ENCODE measurements around the gene NLGN3. TPM values are rescaled to one million over a fixed set of nuclear protein-coding genes. Genes with fewer than 3 reads are reported as not detected.

The NLGN3 gene
- total and polyA plus RNA-seq, 2 of the 8 experiments (the other 6 are each of a cell fraction or from before 2014, with no cell fraction given) = 12.0 to 14.8 TPM

DNA sequence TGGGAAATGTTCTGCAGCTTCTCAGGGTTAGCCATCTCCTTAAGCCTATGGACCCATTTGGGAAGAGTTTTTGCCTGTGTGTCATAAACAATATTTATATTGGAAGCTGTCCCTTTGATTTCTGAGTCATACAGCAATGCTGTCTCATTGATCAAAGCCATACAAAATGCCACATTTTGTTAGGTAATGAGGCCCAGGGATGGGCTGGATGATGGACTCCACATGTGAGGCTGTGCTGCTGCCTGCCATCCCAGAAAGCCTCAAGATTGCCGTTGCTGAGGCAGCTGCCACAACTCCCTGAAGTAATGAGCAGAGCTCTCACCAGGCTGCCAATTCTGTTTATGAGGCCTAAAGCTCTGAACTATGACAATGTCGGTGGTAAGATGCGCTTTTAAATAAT is 66.2 kb downstream of the NLGN3 start:
- Histone ChIP-seq H3K18ac (ENCODE audit: extremely low read depth, low read length) (no peak overlapping the region), H2AFZ (ENCODE audit: low read length) (no peak overlapping the region), H3K4me2 (ENCODE audit: insufficient read depth in 1 of 2, low read depth in 2 of 2, low read length in 2 of 2) (no peak overlapping the region), H3K4ac (replicated peaks; ENCODE audit: insufficient read length, low read depth, low read length) (no peak overlapping the region), H2BK5ac (ENCODE audit: low read depth, low read length) (no peak overlapping the region), H3K27ac (ENCODE audit: low read depth, low read length) (no peak overlapping the region), H3K23ac (ENCODE audit: insufficient read length) (no peak overlapping the region), H3K14ac (ENCODE audit: insufficient read length) (no peak overlapping the region), H2BK15ac (ENCODE audit: low read length) (no peak overlapping the region), H4K8ac (ENCODE audit: extremely low read depth, insufficient read depth, low read length) (no peak overlapping the region), H3K79me1 (ENCODE audit: low read depth, low read length) (no peaks in the 10 kb centered on the region), H3K56ac (replicated peaks; ENCODE audit: insufficient read length, low read depth, low read length) (no peak overlapping the region), H2BK120ac (replicated peaks; ENCODE audit: low read depth, low read length) (no peak overlapping the region), H4K5ac (ENCODE audit: insufficient read length, low read depth, low read length) (no peak overlapping the region), H2BK20ac (ENCODE audit: low read length) (no peak overlapping the region), H3K4me1 (replicated peaks in 1 of 4; ENCODE audit: control insufficient read depth in 3 of 4, insufficient read depth in 4 of 4, low read length in 3 of 4) (no peaks in the 10 kb centered on the region), H3K79me2 (ENCODE audit: control insufficient read depth in 1 of 2, insufficient read depth in 2 of 2, low read length in 2 of 2) (no peaks in the 10 kb centered on the region), H4K20me1 (replicated peaks in 1 of 2; ENCODE audit: control insufficient read depth in 1 of 2, insufficient read depth in 2 of 2, low read length in 2 of 2) (no peaks in the 10 kb centered on the region), H3K9ac (replicated peaks in 1 of 4; ENCODE audit: extremely low read depth in 1 of 4, low read depth in 3 of 4, low read length in 3 of 4) (no peak overlapping the region; a peak in 1 of 7 replicates), H4K91ac (replicated peaks; ENCODE audit: insufficient read length, low read length) (no peak overlapping the region), H3K23me2 (ENCODE audit: low read depth, low read length) (no peaks in the 10 kb centered on the region), H3K9me3 (ENCODE audit: insufficient read depth in 2 of 2, low read depth in 1 of 2, low read length in 1 of 2) (no peaks in the 10 kb centered on the region), H2BK12ac (ENCODE audit: low read depth, low read length) (no peak overlapping the region), H2AK5ac (ENCODE audit: low read depth, low read length) (no peak overlapping the region), H3K36me3 (ENCODE audit: control insufficient read depth in 2 of 4, insufficient read depth in 4 of 4, low read length in 3 of 4) (no peaks in the 10 kb centered on the region), H3K27me3 (replicated peaks in 1 of 4; ENCODE audit: control insufficient read depth in 3 of 4, extremely low read depth in 1 of 4, insufficient read depth in 3 of 4, low read length in 3 of 4) (no peaks in the 10 kb centered on the region), H3K4me3 (ENCODE audit: extremely low read depth in 1 of 4, insufficient read depth in 2 of 4, low read depth in 3 of 4, low read length in 4 of 4) (no peak overlapping the region)
- no peak for TF ChIP-seq JUND (IDR thresholded peaks at IDR 0.05; ENCODE audit: low read length)
- no peak for TF ChIP-seq ATF2 (IDR thresholded peaks at IDR 0.05; ENCODE audit: low read length)
- no peak for TF ChIP-seq SUZ12 (IDR thresholded peaks at IDR 0.05; ENCODE audit: low read length)
- no peak for TF ChIP-seq EGR1 (IDR thresholded peaks at IDR 0.05; ENCODE audit: borderline replicate concordance, low read depth, low read length)
- no peak for TF ChIP-seq RXRA (IDR thresholded peaks at IDR 0.05; ENCODE audit: insufficient read depth, low read depth, low read length)
- TF ChIP-seq, protein P1, sequence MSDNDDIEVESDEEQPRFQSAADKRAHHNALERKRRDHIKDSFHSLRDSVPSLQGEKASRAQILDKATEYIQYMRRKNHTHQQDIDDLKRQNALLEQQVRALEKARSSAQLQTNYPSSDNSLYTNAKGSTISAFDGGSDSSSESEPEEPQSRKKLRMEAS (IDR thresholded peaks at IDR 0.05) = no peak
- TF ChIP-seq RNF2 (IDR thresholded peaks at IDR 0.05; ENCODE audit: borderline replicate concordance, low read depth, low read length, missing control alignments, poor library complexity, severe bottlenecking) = no peak
- ChIA-PET POLR2A (ENCODE audit: partially characterized antibody) (no interaction called here), CTCF (ENCODE audit: partially characterized antibody) (no interaction called here)
- 100% methylated on average over 3 of the region's 3 CpGs; no CpG with 5 or more reads in 1 of the 2 experiments for WGBS, 2 experiments (ENCODE audit: extremely low coverage in 1 of 2, insufficient coverage in 1 of 2, insufficient read length in 1 of 2, insufficient replicate concordance in 2 of 2, low coverage in 1 of 2, low lambda C conversion rate in 2 of 2, missing lambda C conversion rate in 1 of 2)
- no peak for DNase-seq (ENCODE audit: low read depth in 1 of 2, low spot score in 2 of 2)
- no peak for FAIRE-seq
